CD4-positive, alpha-beta T cell (primary cell): ENCODE results near the gene POLR1E. TPM values are rescaled to one million over a fixed set of nuclear protein-coding genes. Genes with fewer than 3 reads are reported as not detected.

Experiments
- ATAC-seq: fragments of 200-7000 bp; cut with Tn5 transposase; one replicate; pipeline ENCODE4 v1.10.0; 2022; ENCODE audit warnings: mild to moderate bottlenecking; ENCODE audit not compliant: poor library complexity
- CTCF ChIA-PET: fragments of 350-600 bp; sonication (Branson Sonifier 250); formaldehyde crosslinking; loops from one replicate; lab custom pipeline; 2021; ENCODE audit warnings: antibody characterized with exemption, inconsistent platforms; lab: Charles Lee
- POLR2A ChIA-PET: fragments of 350-600 bp; sonication (Branson Sonifier 250); formaldehyde crosslinking; loops from one replicate; lab custom pipeline; 2021; ENCODE audit warnings: antibody characterized with exemption, inconsistent platforms; lab: Charles Lee
- DNase-seq, 14 experiments: peaks; one replicate each; pipeline ENCODE4 v3.0.0-alpha.2; 2013 to 2020; ENCODE audit warnings: mixed read lengths in 2 of 14
- H3K27ac ChIP-seq, 2 donors: one replicate each; pipeline versions ENCODE4 v1.5.1 to v1.7.0; 2013; ENCODE audit warnings: low read length in 2 of 2, low read depth in 1 of 2, mild to moderate bottlenecking in 1 of 2
- H3K27me3 ChIP-seq, 2 experiments: 1 replicate in 1 of 2; 2 replicates in 1 of 2; pipeline versions ENCODE4 v1.6.1 to v1.7.0; 2013; ENCODE audit warnings: low read length in 2 of 2, control low read depth in 1 of 2, mild to moderate bottlenecking in 1 of 2, moderate library complexity in 1 of 2; ENCODE audit not compliant: insufficient read depth in 2 of 2, control insufficient read depth in 1 of 2
- H3K36me3 ChIP-seq: one replicate; pipeline ENCODE4 v1.6.1; 2013; ENCODE audit warnings: low read length, control low read depth; ENCODE audit not compliant: insufficient read depth
- H3K4me1 ChIP-seq: one replicate; pipeline ENCODE4 v1.6.1; 2013; ENCODE audit warnings: low read length, control low read depth; ENCODE audit not compliant: insufficient read depth
- H3K4me3 ChIP-seq: one replicate; pipeline ENCODE4 v1.5.1; 2013; ENCODE audit warnings: mild to moderate bottlenecking, low read length, moderate library complexity
- H3K9me3 ChIP-seq, 2 experiments: 1 replicate in 1 of 2; 2 replicates in 1 of 2; pipeline versions ENCODE4 v1.6.1 to v1.7.0; 2013; ENCODE audit warnings: low read length in 2 of 2, mild to moderate bottlenecking in 2 of 2, control low read depth in 1 of 2, moderate library complexity in 1 of 2; ENCODE audit not compliant: control insufficient read depth in 1 of 2, insufficient read depth in 1 of 2
- H3K27ac Mint-ChIP-seq: one replicate; pipeline ENCODE4 v1.8.0; 2020; ENCODE audit warnings: mixed read lengths
- H3K27me3 Mint-ChIP-seq: one replicate; pipeline ENCODE4 v1.8.0; 2021; ENCODE audit warnings: mixed read lengths
- H3K36me3 Mint-ChIP-seq: one replicate; pipeline ENCODE4 v1.8.0; 2021; ENCODE audit warnings: low read depth, mixed read lengths
- H3K4me1 Mint-ChIP-seq: one replicate; pipeline ENCODE4 v1.8.0; 2021; ENCODE audit warnings: low read depth, mixed read lengths
- H3K4me3 Mint-ChIP-seq: one replicate; pipeline ENCODE4 v1.8.0; 2020; ENCODE audit warnings: mild to moderate bottlenecking, mixed read lengths
- H3K9me3 Mint-ChIP-seq: one replicate; pipeline ENCODE4 v1.8.0; 2020; ENCODE audit warnings: mixed read lengths
- intact Hi-C, 2 experiments: fragments of 100-400 bp; cut with DNase I in 1 of 2; cut with micrococcal nuclease in 1 of 2; formaldehyde crosslinking; loops; one replicate each; pipeline versions ENCODE4 v1.15.1 to v1.9.0; 2023 to 2025; cut with DNase I, micrococcal nuclease
- total RNA-seq, 174 experiments: library from RNA in 2 of 174; stranded (reverse) in 2 of 174; gene quantifications; one replicate each; pipeline ENCODE4 v1.2.3 and lab custom pipeline; 2021 to 2026
- TF ChIP-seq, protein P1 (sequence below): fragments of 200-600 bp; IDR thresholded peaks from one replicate; pipeline ENCODE4 v1.8.0; 2022; ENCODE audit warnings: antibody characterized with exemption, mild to moderate bottlenecking

The POLR1E gene
- total RNA-seq, 2 experiments from 2014 or later: 28.9 to 29.7 TPM

DNA sequence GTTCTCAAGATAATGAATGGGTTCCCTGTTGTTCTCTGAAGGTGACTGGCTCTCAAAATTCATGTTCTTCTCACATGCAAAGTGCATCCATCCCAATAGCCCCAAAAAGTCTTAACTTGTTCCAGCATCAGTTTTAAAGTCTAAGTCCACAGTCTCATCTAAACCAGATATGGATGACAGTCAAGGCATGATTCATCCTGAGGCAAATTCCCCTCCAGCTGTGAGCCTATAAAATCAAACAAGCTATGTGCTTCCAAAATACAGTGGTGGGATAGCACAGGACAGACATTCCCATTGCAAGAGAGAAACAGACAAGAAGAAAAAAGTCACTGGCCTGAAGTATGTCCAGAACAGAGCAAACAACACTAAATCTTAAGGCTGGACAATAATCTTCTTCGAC, 65.0 kb downstream of the POLR1E start:
- no peaks in the 10 kb centered on the region for H3K27me3 Mint-ChIP-seq
- no peak overlapping the region for H3K27ac Mint-ChIP-seq
- TF ChIP-seq, protein P1, sequence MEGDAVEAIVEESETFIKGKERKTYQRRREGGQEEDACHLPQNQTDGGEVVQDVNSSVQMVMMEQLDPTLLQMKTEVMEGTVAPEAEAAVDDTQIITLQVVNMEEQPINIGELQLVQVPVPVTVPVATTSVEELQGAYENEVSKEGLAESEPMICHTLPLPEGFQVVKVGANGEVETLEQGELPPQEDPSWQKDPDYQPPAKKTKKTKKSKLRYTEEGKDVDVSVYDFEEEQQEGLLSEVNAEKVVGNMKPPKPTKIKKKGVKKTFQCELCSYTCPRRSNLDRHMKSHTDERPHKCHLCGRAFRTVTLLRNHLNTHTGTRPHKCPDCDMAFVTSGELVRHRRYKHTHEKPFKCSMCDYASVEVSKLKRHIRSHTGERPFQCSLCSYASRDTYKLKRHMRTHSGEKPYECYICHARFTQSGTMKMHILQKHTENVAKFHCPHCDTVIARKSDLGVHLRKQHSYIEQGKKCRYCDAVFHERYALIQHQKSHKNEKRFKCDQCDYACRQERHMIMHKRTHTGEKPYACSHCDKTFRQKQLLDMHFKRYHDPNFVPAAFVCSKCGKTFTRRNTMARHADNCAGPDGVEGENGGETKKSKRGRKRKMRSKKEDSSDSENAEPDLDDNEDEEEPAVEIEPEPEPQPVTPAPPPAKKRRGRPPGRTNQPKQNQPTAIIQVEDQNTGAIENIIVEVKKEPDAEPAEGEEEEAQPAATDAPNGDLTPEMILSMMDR: no peak
- ChIA-PET POLR2A (no interaction called here), CTCF (no interaction called here)
- no peaks in the 10 kb centered on the region for H3K27me3 ChIP-seq
- DNase-seq (no peak), ATAC-seq (no peak)
- no peaks in the 10 kb centered on the region for H3K4me1 ChIP-seq
- no peaks in the 10 kb centered on the region for H3K9me3 ChIP-seq
- intact Hi-C loops: no loop called here
- H3K4me3 Mint-ChIP-seq: no peak overlapping the region
- H3K9me3 Mint-ChIP-seq: no peaks in the 10 kb centered on the region
- H3K27ac ChIP-seq: no peak overlapping the region
- H3K36me3 ChIP-seq: no peaks in the 10 kb centered on the region
- H3K4me1 Mint-ChIP-seq: no peaks in the 10 kb centered on the region
- no peak overlapping the region for H3K4me3 ChIP-seq
- no peaks in the 10 kb centered on the region for H3K36me3 Mint-ChIP-seq

DNA sequence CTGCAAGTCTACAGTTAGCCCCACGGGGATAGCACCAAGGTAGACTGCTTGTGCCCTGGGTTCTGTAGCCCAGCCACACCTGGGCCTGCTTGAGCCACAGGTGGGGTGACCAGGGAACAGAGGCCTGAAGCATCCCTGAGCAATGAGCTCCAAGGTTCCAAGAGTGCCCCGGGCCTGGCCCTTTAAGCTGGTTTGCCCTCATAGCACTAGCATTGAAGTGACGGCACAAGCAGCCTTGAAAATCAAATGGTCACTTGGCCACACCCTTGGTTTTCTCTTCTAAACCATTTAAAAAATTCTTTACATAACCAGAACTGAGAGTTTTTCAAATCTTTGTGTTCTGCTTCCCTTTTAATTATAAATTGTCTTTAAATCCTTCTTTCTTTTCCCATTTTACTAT, 65.7 kb downstream of the POLR1E start:
- Mint-ChIP-seq H3K27ac (no peak overlapping the region), H3K9me3 (no peaks in the 10 kb centered on the region), H3K36me3 (no peaks in the 10 kb centered on the region), H3K4me1 (no peaks in the 10 kb centered on the region), H3K27me3 (no peaks in the 10 kb centered on the region), H3K4me3 (no peak overlapping the region)
- TF ChIP-seq, protein P1: no peak
- ATAC-seq (no peak), DNase-seq (no peak)
- Histone ChIP-seq H3K27me3 (no peaks in the 10 kb centered on the region), H3K4me1 (no peaks in the 10 kb centered on the region), H3K9me3 (no peaks in the 10 kb centered on the region), H3K36me3 (no peaks in the 10 kb centered on the region), H3K27ac (no peak overlapping the region), H3K4me3 (no peak overlapping the region)
- intact Hi-C loops: no loop called here
- ChIA-PET POLR2A (no interaction called here), CTCF (no interaction called here)

DNA sequence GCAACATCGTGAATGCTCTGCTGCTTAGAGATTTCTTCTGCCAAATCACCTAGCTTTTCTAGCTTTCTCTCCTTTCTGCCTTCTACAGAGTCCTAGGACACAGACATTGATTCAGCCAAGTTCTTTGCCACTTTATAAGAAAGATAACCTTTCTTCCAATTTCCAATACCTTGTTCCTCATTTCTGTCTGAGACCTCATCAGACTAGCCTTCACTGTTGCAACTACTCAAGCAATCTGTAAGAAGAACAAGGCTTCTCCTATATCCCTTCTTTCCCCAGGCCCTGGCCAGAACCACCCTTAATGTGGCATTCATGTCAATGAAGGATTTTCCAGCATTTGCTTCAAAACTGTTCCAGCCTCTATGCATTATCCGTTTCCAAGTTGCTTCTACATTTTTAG, 66.1 kb downstream of the POLR1E start:
- ATAC-seq (no peak), DNase-seq (no peak)
- no peak overlapping the region for H3K27ac ChIP-seq
- H3K27me3 ChIP-seq: no peaks in the 10 kb centered on the region
- H3K9me3 ChIP-seq: no peaks in the 10 kb centered on the region
- TF ChIP-seq, protein P1: no peak
- POLR2A ChIA-PET: no interaction called here
- Mint-ChIP-seq H3K9me3 (no peaks in the 10 kb centered on the region), H3K36me3 (no peaks in the 10 kb centered on the region), H3K27ac (no peak overlapping the region), H3K27me3 (no peaks in the 10 kb centered on the region), H3K4me1 (no peaks in the 10 kb centered on the region), H3K4me3 (no peak overlapping the region)
- CTCF ChIA-PET: no interaction called here
- no peak overlapping the region for H3K4me3 ChIP-seq
- no peaks in the 10 kb centered on the region for H3K36me3 ChIP-seq
- intact Hi-C loops: no loop called here
- H3K4me1 ChIP-seq: no peaks in the 10 kb centered on the region

Other genes starting within 250 kb of the POLR1E start
- gene GRHPR, start 63.3 kb upstream of the POLR1E start, total RNA-seq: 10 to 100 TPM; 29.0 to 29.6 TPM
- 10 to 100 TPM; 21.3 to 22.0 TPM for gene ZBTB5, start 20.5 kb upstream of the POLR1E start, total RNA-seq
- 1 to 10 TPM in 1 of 2 experiments, under 1 TPM in 1; 0.81 to 2.3 TPM for gene FBXO10, start 90.4 kb downstream of the POLR1E start, total RNA-seq
- 10 to 100 TPM; 31.4 to 35.3 TPM for gene TOMM5, start 106.6 kb downstream of the POLR1E start, total RNA-seq
- not detected for gene FRMPD1, start 165.0 kb downstream of the POLR1E start, total RNA-seq